ENCODE results near the gene CAPZA1. TPM values are rescaled to one million over a fixed set of nuclear protein-coding genes. Genes with fewer than 3 reads are reported as not detected.

CAPZA1 gene
- total and polyA plus RNA-seq, 4 experiments from 2014 or later = 149 to 296 (median 199) TPM

DNA sequence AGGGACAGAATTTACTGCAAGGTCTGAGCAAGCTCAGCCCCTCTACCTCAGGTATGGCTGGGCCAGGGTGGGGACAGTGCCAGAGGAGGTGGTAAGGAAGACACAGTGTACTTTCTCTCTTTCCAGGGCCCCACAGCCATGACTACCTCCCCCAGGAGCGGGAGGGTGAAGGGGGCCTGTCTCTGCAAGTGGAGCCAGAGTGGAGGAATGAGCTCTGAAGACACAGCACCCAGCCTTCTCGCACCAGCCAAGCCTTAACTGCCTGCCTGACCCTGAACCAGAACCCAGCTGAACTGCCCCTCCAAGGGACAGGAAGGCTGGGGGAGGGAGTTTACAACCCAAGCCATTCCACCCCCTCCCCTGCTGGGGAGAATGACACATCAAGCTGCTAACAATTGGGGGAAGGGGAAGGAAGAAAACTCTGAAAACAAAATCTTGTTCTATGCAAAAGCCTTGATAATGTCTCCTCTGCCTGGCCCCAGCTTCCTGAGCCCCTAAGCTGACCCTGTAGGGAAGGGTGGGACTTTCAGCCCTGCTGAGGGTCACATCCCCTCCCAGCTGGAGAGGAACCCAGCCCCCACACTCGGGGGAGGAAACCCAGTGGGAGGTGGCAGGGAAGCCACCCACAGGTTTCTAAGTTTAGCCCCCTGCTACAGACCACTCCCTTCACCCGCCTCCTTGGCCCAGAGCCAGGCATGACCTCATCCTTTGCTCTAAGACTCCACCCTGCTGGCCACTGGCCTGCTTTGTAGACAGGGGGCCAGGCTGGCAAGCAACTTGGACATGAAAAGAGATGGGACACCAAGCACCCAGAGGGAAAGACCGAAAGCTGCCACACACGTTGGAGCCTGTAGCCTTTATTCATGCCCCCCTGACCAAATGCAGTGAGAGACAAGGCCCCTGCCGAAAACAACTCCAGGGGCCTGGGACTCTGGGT, 80.9 kb downstream of the CAPZA1 start:
- ChIA-PET POLR2A (ENCODE audit: partially characterized antibody) (interaction anchor here (0.7 to 6.3 kb wide), 3 partner anchors 14 to 82 kb away, joined by 3 to 44 read pairs (median 5); partner anchors contain the start of genes CAPZA1, PPM1J and ST7L), CTCF (ENCODE audit: partially characterized antibody) (interaction anchor here (1.5 to 1.8 kb wide), 2 partner anchors 15 to 199 kb away, joined by 6 to 7 read pairs; partner anchors contain the start of gene PPM1J)
- Mint-ChIP-seq H3K4me1 (peaks cover 29 to 65% (median 47%) of the 10 kb centered on the region in 4 donors), H3K36me3 (peaks cover 13 to 52% of the 10 kb centered on the region in 2 donors), H3K4me3 (peak overlapping the region in 3 of 8 donors; percentile 29 to 39 (median 34)), H3K27ac (peak overlapping the region; percentile 82 to 94 (median 84)), H3K27me3 (no peaks in the 10 kb centered on the region), H3K9me3 (no peaks in the 10 kb centered on the region)
- Histone ChIP-seq H3K4me3 (ENCODE audit: low read length in 2 of 2) (no peak overlapping the region), H3K27me3 (ENCODE audit: insufficient read depth, low read length) (no peaks in the 10 kb centered on the region), H3K36me3 (ENCODE audit: insufficient read depth, low read length) (peaks cover 24% of the 10 kb centered on the region), H3K4me1 (ENCODE audit: insufficient read depth, low read length) (peaks cover 49% of the 10 kb centered on the region), H3K9me3 (ENCODE audit: control insufficient read depth in 1 of 2, low read length in 2 of 2) (no peaks in the 10 kb centered on the region), H3K27ac (ENCODE audit: low read depth, low read length) (peak overlapping the region; percentile 40)
- peak; percentile 44 to 80 (median 45) for DNase-seq
- intact Hi-C loops (cut with micrococcal nuclease) = loop anchor here (1.0 kb wide), 1 partner anchor 25 kb away; no protein-coding TSS in a partner anchor

DNA sequence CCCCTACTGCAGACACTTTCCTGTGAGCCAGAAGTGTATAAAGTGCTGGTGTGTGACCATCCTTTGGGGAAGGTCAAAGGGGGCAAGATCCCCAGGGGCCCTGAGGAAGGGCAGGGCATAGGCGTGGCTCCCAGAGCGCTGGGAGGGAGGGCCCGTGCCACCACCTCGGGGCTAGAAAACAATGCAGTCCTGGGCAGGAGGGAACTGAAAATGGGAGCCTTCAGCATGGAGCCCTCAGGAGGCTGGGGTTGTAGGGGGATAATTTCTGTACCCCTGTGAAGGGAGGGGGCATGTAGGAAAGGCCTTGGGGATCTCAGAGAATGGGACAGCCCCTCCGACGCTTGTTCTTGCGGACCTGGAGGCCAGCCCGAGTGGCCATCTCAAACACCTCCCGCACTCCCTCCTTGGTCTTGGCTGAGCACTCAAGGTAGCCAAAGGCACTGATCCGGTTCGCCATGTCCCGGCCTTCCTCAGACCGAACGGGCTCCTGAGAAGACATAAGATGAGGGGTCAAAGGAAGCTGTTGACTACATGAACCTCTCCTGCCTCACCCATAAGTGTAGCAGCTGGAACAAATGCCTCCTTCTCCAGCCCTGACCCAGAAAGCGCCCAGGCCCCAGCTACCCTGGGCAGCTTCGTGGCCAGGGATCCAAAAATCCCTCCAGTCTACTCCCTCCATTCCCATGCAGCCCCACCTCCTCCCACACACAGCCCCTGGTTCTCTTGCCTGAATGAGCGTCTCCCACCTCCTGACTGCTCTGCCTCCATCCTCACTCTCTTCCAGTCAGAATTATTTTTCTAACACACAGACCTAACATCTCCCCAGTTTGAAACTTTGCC, 81.8 kb downstream of the CAPZA1 start:
- POLR2A ChIA-PET (ENCODE audit: partially characterized antibody) = interaction anchor here (1.2 to 6.3 kb wide), 4 partner anchors 13 to 83 kb away, joined by 4 to 44 read pairs (median 18); partner anchors contain the start of genes CAPZA1, MOV10, PPM1J and ST7L
- Mint-ChIP-seq H3K9me3 (no peaks in the 10 kb centered on the region), H3K4me1 (peaks cover 33 to 74% (median 55%) of the 10 kb centered on the region in 4 donors), H3K4me3 (peak overlapping the region in 4 of 8 donors; percentile 7 to 27 (median 22)), H3K27ac (peak overlapping the region; percentile 81 to 94 (median 84)), H3K36me3 (peaks cover 13 to 45% of the 10 kb centered on the region in 2 donors), H3K27me3 (no peaks in the 10 kb centered on the region)
- CTCF ChIA-PET (ENCODE audit: partially characterized antibody) = interaction anchor here (1.5 to 4.6 kb wide), 4 partner anchors 14 to 310 kb away, joined by 6 to 54 read pairs (median 6); partner anchors contain the start of gene PPM1J
- H3K4me3 ChIP-seq (ENCODE audit: low read length in 2 of 2) = no peak overlapping the region
- peak overlapping the region; percentile 40 for H3K27ac ChIP-seq (ENCODE audit: low read depth, low read length)
- peaks cover 20% of the 10 kb centered on the region for H3K36me3 ChIP-seq (ENCODE audit: insufficient read depth, low read length)
- no peaks in the 10 kb centered on the region for H3K9me3 ChIP-seq (ENCODE audit: control insufficient read depth in 1 of 2, low read length in 2 of 2)
- no peaks in the 10 kb centered on the region for H3K27me3 ChIP-seq (ENCODE audit: insufficient read depth, low read length)
- intact Hi-C loops (cut with micrococcal nuclease) = no loop called here
- H3K4me1 ChIP-seq (ENCODE audit: insufficient read depth, low read length) = peaks cover 57% of the 10 kb centered on the region
- no peak for DNase-seq

DNA sequence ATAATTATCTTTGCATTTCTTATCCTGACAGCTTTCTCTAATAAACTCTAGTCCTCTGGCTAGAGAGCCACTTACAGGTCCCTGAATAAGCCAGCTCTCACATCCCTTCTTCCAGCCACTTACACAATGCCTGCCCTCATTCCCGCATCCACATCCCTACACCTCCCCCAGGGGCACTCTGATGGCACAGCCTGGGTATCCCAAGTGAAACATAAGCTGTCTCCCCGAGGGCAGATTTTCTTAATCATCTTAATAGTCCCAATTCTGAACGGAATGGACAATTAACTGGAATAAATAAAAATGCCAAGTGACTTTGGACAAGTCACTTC, 82.4 kb downstream of the CAPZA1 start:
- H3K4me1 Mint-ChIP-seq = peaks cover 33 to 74% (median 56%) of the 10 kb centered on the region in 4 donors
- intact Hi-C loops (cut with micrococcal nuclease) = no loop called here
- no peak overlapping the region for H3K4me3 ChIP-seq (ENCODE audit: low read length in 2 of 2)
- ChIA-PET POLR2A (ENCODE audit: partially characterized antibody) (interaction anchor here (1.4 to 6.3 kb wide), 3 partner anchors 13 to 83 kb away, joined by 4 to 44 read pairs (median 31); partner anchors contain the start of genes CAPZA1, MOV10, PPM1J and ST7L), CTCF (ENCODE audit: partially characterized antibody) (interaction anchor here (1.6 to 4.6 kb wide), 2 partner anchors 15 to 311 kb away, joined by 6 to 54 read pairs; partner anchors contain the start of gene PPM1J)
- peaks cover 13 to 41% of the 10 kb centered on the region in 2 donors for H3K36me3 Mint-ChIP-seq
- H3K4me1 ChIP-seq (ENCODE audit: insufficient read depth, low read length) = peaks cover 60% of the 10 kb centered on the region
- no peaks in the 10 kb centered on the region for H3K27me3 ChIP-seq (ENCODE audit: insufficient read depth, low read length)
- peak overlapping the region in 4 of 8 donors; percentile 7 to 27 (median 22) for H3K4me3 Mint-ChIP-seq
- no peak overlapping the region for H3K27ac ChIP-seq (ENCODE audit: low read depth, low read length)
- DNase-seq = no peak
- no peaks in the 10 kb centered on the region for H3K9me3 ChIP-seq (ENCODE audit: control insufficient read depth in 1 of 2, low read length in 2 of 2)
- no peaks in the 10 kb centered on the region for H3K9me3 Mint-ChIP-seq
- H3K27ac Mint-ChIP-seq = peak overlapping the region; percentile 10 to 92 (median 83)
- H3K27me3 Mint-ChIP-seq = no peaks in the 10 kb centered on the region
- H3K36me3 ChIP-seq (ENCODE audit: insufficient read depth, low read length) = peaks cover 14% of the 10 kb centered on the region

DNA sequence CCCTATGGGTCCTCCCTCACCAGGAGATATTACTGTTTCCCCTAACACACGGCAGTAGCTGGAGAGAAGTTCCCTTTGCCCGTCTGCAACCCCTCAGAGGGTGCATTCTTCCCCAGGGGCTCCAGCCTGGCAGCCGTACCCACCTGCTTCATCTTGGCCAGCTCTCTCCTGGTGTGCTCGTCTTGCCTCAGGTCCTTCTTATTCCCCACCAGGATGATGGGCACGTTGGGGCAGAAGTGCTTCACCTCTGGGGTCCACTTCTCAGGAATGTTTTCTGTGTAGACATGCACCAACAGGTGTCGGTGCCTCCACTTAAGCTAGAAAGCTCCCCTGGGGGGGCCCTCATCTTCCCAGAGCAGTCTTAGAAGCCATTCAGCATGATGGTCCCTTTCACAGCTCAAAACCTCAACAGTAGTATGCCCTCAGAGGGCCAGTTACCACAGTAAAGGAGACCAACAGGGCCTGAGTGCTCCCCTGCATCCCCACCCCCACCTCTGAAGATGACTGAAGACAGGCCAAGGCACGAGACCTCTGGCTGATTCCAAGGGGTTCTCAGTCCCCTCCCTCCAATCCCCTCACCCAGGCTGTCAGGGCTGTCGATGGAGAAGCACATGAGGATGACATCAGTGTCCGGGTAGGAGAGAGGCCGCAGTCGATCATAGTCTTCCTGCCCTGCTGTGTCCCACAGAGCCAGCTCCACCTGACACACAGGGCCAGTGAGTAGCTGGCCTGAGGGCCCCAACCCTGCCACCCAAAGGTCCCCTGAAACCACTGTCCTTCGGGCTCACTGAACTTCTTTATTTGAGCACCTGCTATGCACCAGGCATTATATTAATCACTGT, 83.0 kb downstream of the CAPZA1 start:
- peak overlapping the region; percentile 52 to 92 (median 83) for H3K27ac Mint-ChIP-seq
- H3K27me3 ChIP-seq (ENCODE audit: insufficient read depth, low read length) = no peaks in the 10 kb centered on the region
- intact Hi-C loops (cut with micrococcal nuclease) = no loop called here
- peaks cover 13 to 35% of the 10 kb centered on the region in 2 donors for H3K36me3 Mint-ChIP-seq
- DNase-seq = no peak
- H3K9me3 ChIP-seq (ENCODE audit: control insufficient read depth in 1 of 2, low read length in 2 of 2) = no peaks in the 10 kb centered on the region
- no peak overlapping the region for H3K4me3 ChIP-seq (ENCODE audit: low read length in 2 of 2)
- H3K27me3 Mint-ChIP-seq = no peaks in the 10 kb centered on the region
- CTCF ChIA-PET (ENCODE audit: partially characterized antibody) = interaction anchor here (1.6 to 4.6 kb wide), 2 partner anchors 14 to 311 kb away, joined by 6 to 54 read pairs; partner anchors contain the start of gene PPM1J
- peaks cover 11% of the 10 kb centered on the region for H3K36me3 ChIP-seq (ENCODE audit: insufficient read depth, low read length)
- POLR2A ChIA-PET (ENCODE audit: partially characterized antibody) = interaction anchor here (1.3 to 6.3 kb wide), 5 partner anchors 12 to 84 kb away, joined by 3 to 44 read pairs (median 23); partner anchors contain the start of genes CAPZA1, MOV10, PPM1J and ST7L
- peaks cover 33 to 77% (median 59%) of the 10 kb centered on the region in 4 donors for H3K4me1 Mint-ChIP-seq
- H3K4me3 Mint-ChIP-seq = no peak overlapping the region
- no peak overlapping the region for H3K27ac ChIP-seq (ENCODE audit: low read depth, low read length)
- H3K4me1 ChIP-seq (ENCODE audit: insufficient read depth, low read length) = peaks cover 61% of the 10 kb centered on the region
- no peaks in the 10 kb centered on the region for H3K9me3 Mint-ChIP-seq

DNA sequence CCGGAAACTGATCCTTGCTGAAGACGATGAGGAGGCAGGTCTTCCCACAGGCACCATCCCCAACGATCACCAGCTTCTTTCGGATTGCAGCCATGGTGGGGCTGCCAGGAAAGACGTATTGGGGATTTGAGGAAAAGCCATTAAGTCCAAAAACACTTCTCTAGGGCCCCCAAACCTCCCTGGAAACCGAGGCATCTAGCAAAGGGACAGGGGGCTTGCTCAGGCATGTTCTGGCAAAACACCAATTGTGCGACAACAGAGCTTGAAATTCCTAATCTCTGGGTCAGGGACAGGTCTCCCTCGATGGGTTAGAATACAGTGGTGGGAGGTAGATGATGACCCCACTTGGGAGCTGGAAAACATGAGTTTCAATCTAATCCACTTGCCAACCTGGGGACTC, 84.1 kb downstream of the CAPZA1 start:
- Histone ChIP-seq H3K9me3 (ENCODE audit: control insufficient read depth in 1 of 2, low read length in 2 of 2) (no peaks in the 10 kb centered on the region), H3K36me3 (ENCODE audit: insufficient read depth, low read length) (peaks cover under 1% of the 10 kb centered on the region), H3K4me1 (ENCODE audit: insufficient read depth, low read length) (peaks cover 60% of the 10 kb centered on the region), H3K27ac (ENCODE audit: low read depth, low read length) (no peak overlapping the region), H3K27me3 (ENCODE audit: insufficient read depth, low read length) (no peaks in the 10 kb centered on the region), H3K4me3 (ENCODE audit: low read length in 2 of 2) (no peak overlapping the region)
- Mint-ChIP-seq H3K27me3 (no peaks in the 10 kb centered on the region), H3K36me3 (peaks cover 11 to 25% of the 10 kb centered on the region in 2 donors), H3K27ac (peak overlapping the region in 6 of 7 donors; percentile 9 to 91 (median 72)), H3K4me3 (peak overlapping the region in 1 of 8 donors; percentile 87), H3K4me1 (peaks cover 35 to 80% (median 59%) of the 10 kb centered on the region in 4 donors), H3K9me3 (no peaks in the 10 kb centered on the region)
- ChIA-PET POLR2A (ENCODE audit: partially characterized antibody) (interaction anchor here (1.3 to 6.3 kb wide), 4 partner anchors 11 to 85 kb away, joined by 3 to 44 read pairs (median 27); partner anchors contain the start of genes CAPZA1, MOV10, PPM1J and ST7L), CTCF (ENCODE audit: partially characterized antibody) (interaction anchor here (0.6 to 4.6 kb wide), 6 partner anchors 13 to 369 kb away, joined by 4 to 54 read pairs (median 11); partner anchors contain the start of genes LRIG2 and PPM1J)
- DNase-seq = no peak
- intact Hi-C loops (cut with micrococcal nuclease) = loop anchor here (2.0 kb wide), 1 partner anchor 29 kb away; the partner anchor contains the start of gene MOV10
